GM19324 (cell line): ENCODE results near the gene MRPL17.
"Not testable (repeated sequence)": the region's sequence is repeated elsewhere in the genome, so short reads cannot be mapped to it uniquely, and the experiment has no call there.

Source experiments
- ATAC-seq: cut with Tn5 transposase; IDR thresholded peaks from one replicate; pipeline ENCODE4 v1.9.1; 2021; ENCODE audit warnings: mild to moderate bottlenecking, moderate library complexity; ENCODE audit not compliant: unreplicated experiment, low FRiP score

Gene MRPL17

DNA sequence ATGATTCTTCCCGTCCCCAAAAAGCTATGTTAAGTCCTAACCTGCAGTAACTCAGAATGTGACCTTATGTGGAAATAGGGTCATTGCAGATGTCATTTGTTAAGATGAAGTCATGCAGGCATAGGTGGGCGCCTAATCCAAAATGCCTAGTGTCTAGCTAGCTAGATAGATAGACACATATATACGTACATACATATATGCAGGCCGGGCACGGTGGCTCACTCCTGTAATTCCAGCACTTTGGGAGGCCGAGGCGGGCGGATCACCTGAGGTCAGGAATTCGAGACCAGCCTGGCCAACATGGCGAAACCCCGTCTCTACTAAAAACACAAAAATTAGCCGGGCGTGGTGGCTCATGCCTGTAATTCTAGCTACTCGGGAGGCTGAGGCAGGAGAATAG, 928 bp upstream of the MRPL17 start:
- not testable (repeated sequence) for ATAC-seq

DNA sequence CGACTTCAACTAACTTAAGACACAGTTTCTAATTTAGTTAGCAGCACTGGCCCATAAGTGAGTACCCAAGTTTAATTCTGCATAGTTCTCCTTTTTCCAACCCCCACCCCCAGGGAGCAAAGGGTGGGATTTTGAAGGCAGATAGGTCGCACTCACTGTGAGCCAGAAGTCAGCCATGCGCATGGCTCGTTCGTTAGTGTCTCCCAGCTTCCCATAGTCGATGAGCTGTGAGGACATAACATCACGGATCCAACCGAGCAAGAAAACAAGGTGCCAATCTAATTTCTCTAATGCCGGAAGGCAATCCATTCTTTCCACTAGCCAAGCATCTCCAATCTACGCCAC, 577 bp downstream of the MRPL17 start:
- ATAC-seq: no peak

DNA sequence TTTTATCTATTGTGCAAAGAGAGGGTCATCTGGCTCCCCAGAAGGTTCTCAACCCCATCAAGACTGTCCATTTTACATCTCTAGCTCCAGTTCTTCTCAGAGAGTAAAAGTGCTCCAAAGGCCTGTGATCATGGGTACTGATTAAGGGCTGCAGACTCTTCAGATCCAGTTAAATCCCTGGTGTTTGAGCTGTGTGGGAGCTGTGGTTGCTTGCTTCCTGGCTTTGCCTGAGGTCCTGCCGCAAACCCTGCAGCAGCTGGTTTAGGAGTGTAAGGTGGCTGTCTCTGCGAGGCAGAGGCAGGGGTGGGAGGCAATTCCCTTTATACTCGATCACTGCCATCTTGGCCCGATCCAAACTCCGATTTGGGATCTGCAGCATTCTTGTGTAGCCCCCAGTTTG, 1.2 kb downstream of the MRPL17 start:
- ATAC-seq: no peak

DNA sequence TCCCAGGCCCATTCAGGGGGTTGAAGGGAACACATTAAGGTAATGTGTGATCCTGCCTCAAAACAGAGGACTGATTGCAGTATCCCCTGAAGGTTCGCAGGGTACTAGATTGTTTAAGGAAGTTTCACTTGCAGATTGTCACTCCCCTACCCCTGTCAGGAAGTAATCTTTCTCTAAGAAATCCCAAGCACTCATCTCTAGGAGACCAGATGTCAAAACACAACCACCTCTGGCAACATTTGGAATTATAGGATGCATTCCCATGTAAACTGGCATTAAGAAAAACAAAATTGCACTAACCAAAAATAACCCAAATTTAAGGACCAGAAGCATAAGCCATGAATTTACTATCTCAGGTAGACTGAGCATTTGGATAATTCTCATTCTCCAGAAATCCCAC, 1.6 kb downstream of the MRPL17 start:
- no peak for ATAC-seq

DNA sequence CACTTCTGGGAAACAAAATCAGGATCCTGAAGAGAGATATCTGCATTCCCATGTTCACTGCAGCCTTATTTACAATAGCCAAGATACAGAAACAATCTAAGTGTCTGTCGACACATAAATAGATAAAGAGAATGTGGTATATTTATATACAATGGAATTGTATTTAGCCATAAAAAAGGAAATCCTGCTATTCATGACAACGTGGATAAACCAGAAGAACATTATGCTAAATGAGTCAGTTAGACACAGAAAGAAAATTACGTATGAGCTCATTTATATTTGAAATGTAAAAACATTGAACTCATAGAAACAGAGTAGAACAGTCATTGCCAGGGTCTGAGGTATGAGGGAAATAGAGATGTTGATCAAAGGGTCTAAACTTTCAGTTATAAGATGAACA, 6.1 kb downstream of the MRPL17 start:
- ATAC-seq: no peak

DNA sequence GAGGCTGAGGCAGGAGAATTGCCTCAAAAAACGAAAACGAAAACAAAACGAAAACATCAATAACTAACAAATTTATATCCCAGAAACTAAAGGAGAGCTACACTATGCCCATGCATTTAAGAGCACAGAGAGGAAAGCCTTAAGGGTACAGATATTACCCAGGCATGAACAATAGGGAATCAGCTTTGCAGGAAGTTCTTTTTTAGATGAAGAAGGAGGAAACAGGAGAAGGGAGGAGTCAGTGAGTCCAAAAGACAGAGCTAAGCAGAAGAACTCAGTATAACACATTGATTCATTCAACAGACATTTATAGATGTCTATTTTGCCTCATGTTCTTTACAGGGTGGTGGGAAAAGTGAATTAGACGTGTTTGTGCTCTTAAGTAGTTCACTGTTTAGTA, 8.3 kb downstream of the MRPL17 start:
- no peak for ATAC-seq

DNA sequence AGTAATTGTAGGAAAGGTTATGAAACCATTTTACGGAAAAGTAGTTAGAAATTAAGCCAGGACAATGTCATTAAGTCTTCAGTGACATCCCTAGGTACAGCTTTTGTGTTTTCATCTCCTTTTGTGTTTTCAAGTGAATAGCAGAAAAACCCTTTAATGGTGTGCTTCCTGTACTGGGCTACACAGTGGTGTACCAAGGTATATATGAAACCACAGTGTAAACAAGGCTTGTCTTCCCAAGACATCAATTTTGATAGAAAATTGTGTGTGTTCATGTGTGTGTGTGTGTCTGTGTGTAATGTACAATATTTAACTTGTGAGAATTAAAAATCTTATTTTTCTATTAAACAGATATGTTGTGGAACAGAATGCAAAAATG, 8.9 kb downstream of the MRPL17 start:
- no peak for ATAC-seq

DNA sequence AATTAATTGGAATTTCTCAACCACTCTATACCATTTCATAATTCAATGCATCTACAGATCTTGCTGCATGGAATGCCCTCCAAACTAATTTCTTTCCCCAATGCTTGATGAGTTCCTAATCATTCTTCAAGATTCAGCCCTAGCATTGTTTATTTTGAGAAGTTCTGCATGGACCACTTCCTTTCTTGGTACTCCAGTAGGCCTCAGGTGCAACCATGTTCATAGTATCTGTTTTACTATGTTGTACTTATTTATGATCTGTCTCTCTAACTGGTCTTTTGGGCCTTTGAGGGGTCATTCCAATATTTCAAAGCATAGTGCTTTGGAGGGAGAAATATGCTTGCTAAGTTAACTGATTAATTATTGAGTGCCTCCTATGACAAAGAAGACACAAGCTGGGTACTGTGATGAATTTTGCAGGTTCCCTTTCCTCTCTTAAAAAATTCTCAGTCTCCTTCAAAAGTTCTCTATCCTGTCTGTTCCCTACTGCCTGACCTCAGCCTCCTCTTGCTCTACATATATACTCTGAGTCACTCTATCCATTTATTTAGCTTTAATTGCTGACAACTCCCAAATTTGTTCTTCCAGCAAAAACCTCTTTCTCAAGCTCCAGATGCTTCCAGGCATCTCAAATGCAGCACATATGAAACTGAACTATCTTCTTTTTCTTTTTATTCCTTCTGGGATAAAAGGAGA, 9.5 kb downstream of the MRPL17 start:
- no peak for ATAC-seq

DNA sequence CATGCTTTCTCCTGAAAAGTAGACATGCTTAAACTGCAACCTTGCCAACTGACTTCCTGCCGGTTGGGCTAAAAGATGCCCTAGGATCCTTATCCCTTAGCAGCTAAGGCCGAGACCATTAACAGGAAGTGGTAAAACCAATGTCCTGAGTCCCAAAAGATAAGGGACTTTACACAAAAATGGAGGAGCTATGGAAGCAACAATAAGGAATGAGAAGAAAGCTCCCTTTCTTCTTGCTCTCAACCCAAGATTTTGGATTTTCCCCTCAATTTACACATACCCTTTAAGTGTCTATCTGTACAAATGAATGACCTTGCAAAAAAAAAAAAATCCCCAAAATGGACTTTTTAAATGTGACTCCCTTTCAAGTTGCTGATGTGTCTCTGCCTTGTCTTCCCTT, 11.1 kb downstream of the MRPL17 start:
- ATAC-seq: no peak

DNA sequence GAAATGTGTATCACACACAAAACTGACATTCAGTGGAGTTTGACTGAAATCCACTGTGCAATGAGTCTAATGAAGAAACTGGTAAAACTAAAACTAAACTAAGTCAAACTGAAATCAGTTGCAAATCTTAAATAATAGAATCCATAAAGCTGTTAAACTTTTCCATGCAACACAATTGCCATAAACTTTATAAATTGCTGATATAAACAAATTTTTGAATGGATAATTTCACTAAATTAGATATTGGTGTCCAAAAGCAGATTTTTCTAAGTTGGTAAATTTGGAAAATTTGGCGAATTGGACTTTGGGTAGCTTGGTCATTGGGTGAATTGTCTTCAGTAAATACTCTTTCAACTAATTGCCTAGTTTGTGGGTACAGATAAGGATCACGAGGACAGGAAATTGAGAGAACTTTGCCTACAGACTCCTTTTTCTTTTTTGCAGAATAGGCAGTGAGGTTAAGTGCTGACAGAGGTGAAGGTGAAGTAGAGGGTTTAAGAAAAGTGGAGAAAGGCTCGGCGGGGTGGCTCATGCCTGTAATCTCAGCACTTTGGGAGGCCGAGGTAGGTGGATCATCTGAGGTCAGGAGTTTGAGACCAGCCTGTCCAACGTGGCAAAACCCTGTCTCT, 12.8 kb downstream of the MRPL17 start:
- no peak for ATAC-seq

DNA sequence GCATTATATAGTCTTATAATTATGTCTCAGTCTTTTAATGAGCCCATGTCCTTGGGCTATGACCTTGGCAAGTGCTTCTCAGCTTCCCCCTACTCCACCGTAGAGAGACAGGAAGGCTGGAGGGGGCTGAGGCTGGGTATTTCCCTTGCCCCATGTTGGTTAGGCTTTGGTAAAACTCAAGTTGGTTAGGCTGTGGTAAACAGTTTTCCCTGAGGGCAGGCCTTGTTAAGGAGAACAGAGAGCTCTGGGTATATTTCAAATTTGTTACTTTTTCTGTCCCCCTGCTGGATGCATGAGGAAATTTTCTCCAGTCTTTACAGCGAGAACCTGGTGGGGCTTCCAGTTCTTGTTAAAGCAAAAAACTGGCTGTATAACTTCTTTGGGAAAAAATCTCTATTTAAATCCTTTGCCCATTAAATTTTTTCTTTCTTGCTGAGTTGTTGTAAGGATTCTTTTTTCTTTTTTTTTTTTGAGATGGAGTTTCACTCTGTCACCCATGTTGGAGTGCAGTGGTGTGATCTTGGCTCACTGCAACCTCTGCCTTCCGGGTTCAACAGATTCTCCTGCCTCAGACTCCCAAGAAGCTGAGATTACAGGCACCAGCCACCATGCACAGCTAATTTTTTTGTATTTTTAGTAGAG, 15.3 kb downstream of the MRPL17 start:
- no peak for ATAC-seq

DNA sequence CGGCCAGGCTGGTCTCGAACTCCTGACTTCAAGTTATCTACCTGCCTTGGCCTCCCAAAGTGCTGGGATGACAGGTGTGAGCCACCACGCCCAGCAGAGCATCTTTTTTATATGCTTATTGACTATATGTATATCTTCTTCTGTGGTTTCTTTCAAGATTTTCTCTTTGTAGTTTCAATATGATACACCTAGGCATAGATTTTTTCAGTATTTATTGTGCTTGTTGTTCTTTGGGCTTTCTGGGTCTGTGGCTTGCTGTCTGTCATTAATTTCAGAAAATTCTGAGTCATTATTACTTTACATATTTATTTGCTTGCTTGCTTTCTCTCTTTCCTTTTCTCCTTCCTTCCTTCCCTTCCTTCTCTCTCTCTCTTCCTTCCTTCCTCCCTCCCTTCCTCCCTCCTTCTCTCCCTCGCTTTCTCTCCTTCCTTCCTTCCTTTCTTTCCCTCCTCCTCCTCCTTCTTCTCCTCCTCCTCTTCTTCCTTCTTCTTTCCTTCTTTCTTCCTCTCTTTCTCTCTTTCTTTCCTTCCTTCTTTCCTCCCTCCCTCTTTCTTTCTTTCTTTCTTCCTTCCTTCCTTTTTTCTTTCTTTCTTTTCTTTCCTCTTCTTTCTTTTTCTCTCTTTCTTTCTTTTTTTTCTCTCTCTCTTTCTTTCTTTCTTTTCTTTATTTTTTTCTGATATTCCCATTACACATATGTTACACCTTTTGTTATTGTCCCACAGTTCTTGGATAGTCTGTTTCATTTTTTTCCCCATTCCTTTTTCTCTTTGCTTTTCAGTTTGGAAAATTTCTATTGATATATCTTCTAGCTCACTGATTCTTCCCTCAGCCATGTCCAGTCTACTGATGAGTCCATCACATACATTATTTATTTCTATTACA, 16.6 kb downstream of the MRPL17 start:
- ATAC-seq: no peak

DNA sequence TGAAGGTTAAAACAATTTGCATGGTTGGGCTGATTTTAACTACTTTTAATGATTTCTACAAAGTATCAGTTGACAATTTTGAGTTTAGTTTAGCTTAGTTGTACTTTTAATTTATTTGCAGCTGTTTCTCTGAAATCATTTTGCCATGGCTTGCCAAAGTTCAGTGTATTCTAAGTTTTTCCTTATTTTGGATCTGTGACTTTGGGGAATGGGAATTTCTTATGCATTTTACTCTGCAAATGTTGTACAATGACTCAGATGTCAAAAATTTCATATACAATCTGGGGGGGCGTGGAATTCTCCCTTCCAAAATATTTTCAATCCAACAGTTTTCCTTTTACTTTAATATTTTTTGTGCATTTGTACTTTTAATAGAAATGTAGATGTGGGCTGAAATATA, 18.6 kb downstream of the MRPL17 start:
- no peak for ATAC-seq

DNA sequence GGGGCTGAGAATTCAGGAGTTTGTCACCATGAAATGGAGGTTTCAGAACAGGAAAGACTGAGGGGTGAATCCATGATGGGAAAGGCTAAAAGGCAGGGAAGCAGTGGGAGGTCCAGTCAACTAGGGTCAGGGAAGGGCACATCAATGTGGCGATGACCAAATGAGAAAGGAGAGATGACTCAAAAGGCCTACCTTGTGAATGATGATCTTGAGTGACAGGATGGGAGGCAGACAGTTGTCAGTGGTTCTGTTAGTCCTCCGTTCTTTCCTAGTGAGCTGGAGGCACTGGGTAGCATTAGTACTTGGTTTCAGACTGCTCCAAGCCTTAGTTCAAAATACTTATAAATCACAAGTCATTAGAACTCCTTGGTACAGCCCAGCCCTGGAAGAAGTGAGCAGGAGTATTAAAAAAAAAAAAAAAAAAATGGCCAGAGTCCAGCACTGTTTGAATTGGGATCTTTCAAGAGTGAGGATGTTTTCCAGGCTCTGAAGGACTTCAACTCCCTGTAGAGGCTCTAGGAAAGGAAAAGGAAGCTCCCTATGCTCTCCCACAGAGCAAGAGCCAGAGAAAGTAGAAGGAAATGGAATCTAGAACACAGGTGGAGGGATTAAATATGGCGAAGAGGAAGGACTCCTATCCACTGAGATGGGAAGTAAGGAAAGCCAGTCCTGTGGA, 19.2 kb downstream of the MRPL17 start:
- ATAC-seq: no peak

DNA sequence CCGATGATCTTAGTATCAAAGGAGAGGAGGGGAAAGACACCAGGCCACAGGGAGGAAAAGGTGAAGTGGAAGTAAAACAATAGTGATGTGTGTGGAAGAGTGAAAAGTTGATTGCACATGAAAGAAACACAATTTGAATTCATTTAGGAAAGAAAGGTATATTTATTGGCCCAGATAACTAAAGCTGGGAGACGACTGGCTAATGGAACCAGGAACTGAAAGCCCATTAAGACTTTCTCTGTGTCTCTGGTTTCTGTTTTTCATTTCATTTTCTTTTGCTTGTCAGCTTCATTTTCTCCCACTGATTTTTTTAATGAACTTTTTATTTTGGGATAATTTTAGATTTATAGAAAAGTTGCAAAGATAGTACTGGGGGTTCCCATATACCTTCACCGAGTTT, 22.4 kb downstream of the MRPL17 start:
- ATAC-seq: no peak

DNA sequence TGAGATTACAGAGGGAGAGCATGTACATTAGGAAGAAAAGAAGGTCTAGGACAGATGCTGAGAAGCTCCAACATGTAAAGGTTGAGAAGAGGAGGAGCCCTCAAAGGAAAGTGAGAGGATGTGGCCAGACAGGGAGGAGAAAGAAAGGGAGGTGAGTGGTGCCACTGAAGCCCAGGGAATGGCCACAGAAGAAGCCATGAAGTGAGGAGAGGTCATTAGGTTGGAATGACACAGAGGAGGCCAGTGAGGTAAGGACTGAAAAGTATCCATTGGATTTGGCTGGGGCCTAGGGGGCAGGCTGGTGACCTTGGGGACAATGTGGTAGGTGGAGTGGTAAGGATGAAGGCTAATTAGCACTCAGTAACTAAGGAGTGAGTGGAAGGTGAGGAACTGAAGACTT, 24.5 kb downstream of the MRPL17 start:
- ATAC-seq: no peak

DNA sequence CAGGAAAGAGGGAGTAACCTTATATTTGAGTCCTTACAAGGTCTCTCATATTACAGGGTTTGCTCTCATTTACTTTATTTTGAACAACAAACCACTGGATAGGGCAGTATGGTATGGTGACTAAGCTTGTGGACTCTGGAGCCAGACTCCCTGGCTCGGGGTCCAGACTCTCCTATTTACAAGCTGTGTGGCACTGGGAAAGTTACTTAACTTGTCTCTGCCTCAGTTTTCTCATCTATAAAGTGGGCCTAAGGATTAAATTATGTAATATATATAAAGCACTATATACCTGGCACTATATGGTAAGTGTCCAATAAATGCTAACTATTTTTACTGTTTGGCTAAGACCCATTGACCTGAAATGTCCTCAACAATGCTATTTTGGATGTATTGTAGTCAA, 25.8 kb downstream of the MRPL17 start:
- ATAC-seq: no peak

DNA sequence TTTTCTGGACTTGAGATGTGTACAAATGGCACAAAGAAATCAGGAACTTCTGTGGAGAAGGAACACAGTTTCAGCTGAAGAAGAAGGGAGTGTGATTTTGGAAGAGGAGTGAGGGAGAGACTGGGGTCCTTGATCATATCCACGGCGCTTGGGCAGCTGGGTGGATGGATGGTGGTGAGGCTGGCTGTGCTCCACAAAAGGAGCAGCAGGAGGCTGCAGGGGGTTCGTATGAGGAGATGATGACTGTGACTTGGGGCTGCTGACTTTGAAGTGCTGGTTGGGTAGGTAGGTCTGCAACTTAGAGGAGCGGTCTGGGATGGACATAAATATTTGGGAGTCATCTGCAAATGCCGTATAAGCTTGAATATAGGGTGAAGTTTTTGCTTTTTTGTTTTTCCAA, 26.2 kb downstream of the MRPL17 start:
- no peak for ATAC-seq

DNA sequence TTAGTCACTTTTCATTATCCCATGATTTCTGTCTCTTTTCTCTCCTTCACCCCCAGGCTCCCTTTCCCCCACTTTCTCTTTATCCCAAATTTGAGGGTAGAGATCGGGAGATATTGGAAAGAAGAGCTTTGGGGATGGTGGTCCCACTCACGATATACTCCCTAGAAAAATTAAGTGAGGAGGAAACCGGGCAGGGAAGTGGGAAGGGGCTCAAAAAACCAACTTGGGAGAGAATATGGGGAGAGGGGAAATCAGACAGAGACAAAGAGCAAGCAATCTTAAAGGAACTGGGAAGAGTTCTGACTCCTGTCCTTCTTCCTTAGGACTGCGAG, 26.6 kb downstream of the MRPL17 start:
- ATAC-seq: no peak

DNA sequence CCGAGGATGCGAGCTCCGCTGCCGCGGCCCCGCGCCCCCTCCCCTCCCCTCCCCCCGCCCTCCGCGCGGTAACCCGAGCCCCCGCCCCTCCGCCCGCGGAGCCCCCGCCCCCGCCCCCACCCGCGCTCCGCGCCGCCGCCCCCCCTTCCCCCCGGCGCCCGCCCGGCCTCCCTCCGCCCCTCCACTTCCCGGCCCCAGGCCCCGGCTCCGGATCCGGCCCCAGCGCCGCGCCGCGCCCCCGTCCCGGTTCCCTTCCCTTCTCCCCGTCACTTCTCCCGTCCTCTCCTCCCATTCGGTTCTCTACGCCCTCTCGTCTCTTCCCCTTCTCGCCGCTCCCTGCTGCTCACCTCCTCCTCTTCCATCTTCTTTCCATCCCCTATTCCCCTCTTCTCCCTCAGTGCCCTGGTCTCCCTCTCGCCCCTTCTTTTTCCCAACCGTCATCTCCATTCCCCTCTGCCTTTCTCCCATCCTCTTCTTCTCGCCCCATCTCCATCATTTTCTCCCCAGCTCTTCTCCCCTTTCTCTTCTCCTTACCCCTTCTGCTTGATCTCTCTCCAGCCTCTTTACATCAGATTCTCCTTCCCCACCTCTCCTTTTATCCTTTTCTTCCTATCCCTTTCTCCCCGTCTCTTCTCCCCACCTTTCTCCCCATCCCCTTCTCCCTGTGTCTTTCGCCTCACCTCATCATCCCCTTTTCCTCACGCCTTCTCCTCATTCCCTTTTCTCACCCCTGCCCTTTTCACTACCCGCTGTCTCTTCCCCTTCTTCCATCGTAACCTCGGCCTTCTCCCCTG, 27.2 kb downstream of the MRPL17 start, which contains the start of gene DCHS1:
Gene DCHS1 (minus strand): TSS at position 20 of the 794 bp plus-strand sequence. CDS start 14,196 bp downstream, outside the sequence.
- ATAC-seq: no peak
